Measurements from ENCODE around the gene GRIN2A. TPM values are rescaled to one million over a fixed set of nuclear protein-coding genes. Genes with fewer than 3 reads are reported as not detected.

The GRIN2A gene
- total RNA-seq, 2 donors from 2014 or later, result 1.6 to 3.2 TPM

DNA sequence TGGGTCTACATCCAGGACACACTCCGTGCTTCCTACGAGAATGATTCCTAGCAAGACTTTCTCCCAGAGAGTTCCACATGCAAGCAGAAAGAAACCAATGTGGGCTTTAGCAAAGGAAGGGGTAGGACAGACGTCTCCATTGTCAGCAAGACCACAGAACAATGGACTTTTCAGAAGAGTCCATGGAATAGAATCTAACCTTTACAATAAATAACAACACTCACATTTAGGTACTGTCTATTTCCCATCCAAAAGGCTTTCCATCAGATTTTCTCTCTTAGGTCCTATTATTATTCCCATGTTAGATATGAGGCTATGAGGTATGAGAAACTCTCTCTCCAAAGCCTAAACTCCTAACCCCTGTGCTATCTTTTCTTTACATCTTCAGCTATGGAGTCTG is 360.9 kb downstream of the GRIN2A start:
- no peak for DNase-seq (ENCODE audit: low spot score)
- intact Hi-C loops (cut with DNase I), result no loop called here

GRCh38 chr16:9820476-9821246 is 361.6 kb downstream of the GRIN2A start:
- DNase-seq (ENCODE audit: low spot score), result no peak
- intact Hi-C loops (cut with DNase I), result no loop called here

DNA sequence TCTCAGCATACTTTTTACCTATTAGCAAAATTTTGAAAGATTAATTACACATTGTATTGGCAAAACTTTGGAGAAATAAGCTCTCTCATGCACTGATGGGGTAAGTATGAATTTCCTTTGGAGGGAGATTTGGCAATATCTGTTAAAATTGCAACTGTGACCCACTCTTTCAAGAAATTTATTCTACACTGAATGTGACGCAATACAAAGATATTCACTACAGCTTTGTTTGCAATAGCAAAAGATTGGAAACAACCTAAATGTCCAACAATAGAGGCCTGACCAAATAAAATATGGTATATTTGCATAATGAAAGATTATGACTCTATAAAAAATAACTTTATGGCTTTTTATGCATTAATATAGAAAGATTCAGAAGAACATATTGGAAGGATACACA is 363.5 kb downstream of the GRIN2A start:
- DNase-seq (ENCODE audit: low spot score), result no peak
- intact Hi-C loops (cut with DNase I), result no loop called here

- intact Hi-C loops (cut with DNase I), result no loop called here
Measured at GRCh38 chr16:9817586-9817985, 364.6 kb downstream of the GRIN2A start.

GRCh38 chr16:9816644-9817043 is 365.6 kb downstream of the GRIN2A start:
- no peak for DNase-seq (ENCODE audit: low spot score)
- intact Hi-C loops (cut with DNase I), result no loop called here

More at GRCh38 chr16:9817586-9817985, 364.6 kb downstream of the GRIN2A start:
- no peak for DNase-seq (ENCODE audit: low spot score)

DNA sequence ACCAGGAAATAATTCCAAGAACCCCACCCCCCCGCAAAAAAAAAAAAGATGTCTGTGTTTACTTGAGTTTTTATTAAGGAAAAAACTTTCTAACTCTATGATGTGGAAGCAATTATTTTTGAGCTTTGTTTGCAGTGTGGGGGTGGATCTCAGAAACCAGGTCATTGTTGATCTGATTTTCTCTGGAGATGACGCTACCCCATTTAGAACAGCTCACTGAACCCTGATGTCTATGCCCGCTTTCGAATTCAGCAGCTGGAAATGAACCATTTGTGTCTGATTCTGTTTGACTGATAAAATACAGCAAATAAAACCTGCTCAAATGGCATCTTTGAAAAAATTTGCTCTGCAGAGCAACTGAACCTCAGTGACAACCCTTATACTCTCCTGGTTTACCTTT is 368.6 kb downstream of the GRIN2A start:
- no peak for DNase-seq (ENCODE audit: low spot score)
- intact Hi-C loops (cut with DNase I), result no loop called here

DNA sequence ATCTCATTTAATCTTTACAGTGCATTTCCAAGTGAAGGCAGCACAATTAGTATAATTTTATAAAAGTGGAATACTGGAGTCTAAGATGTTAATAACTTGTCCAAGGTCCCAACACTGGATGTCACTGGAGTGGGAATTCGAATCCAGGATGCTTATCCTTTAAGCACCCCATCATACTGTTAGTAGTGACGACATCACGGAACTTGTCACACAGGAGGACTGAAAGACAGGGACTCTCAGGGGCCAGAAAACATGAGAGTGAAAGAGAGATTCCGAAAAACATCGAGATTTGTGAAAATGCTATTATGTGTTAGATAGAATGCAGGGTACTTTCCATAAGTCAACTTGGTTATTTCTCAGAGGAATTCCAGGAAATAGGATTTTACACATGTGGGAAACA is 374.0 kb downstream of the GRIN2A start:
- intact Hi-C loops (cut with DNase I), result no loop called here
- DNase-seq (ENCODE audit: low spot score), result no peak

- no peak for DNase-seq (ENCODE audit: low spot score)
- intact Hi-C loops (cut with DNase I), result no loop called here
Measured at GRCh38 chr16:9807302-9807701, 374.9 kb downstream of the GRIN2A start.

DNA sequence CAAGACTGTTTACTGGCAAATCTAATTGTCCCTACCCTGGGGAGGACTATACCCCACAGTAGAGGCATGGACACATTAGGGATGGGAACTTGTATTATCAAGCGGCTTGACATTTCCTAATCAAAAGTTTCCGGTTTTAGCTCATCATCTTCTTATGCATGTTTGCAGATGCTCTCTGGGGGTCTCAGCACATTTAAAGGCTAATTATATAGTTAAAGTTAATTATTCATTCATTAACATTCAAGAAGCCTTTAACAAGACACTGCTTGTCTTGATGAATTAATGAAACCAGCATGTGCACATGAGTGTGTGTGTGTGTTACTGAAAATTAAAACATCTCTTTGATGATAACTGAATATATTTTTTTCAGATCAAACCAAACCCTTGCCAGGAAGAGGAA is 377.1 kb downstream of the GRIN2A start:
- no peak for DNase-seq (ENCODE audit: low spot score)
- intact Hi-C loops (cut with DNase I), result no loop called here

DNA sequence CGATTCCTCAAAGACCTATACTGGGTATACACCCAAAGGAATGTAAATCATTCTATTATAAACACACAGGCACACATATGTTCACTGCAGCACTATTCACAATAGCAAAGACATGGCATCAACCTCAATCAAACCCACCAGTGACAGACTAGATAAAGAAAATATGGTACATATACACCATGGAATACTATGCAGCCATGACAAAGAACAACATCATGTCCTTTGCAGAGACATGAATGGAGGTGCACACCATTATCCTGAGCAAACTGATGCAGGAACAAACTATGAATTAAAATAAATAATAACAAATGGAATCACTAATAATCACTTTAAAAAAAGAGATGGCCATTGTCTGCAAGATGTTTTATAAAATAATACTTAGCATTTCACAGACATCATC is 380.1 kb downstream of the GRIN2A start:
- DNase-seq (ENCODE audit: low spot score), result no peak
- intact Hi-C loops (cut with DNase I), result no loop called here

- no peak for DNase-seq (ENCODE audit: low spot score)
- intact Hi-C loops (cut with DNase I), result no loop called here
Measured at GRCh38 chr16:9801651-9802050, 380.6 kb downstream of the GRIN2A start.

DNA sequence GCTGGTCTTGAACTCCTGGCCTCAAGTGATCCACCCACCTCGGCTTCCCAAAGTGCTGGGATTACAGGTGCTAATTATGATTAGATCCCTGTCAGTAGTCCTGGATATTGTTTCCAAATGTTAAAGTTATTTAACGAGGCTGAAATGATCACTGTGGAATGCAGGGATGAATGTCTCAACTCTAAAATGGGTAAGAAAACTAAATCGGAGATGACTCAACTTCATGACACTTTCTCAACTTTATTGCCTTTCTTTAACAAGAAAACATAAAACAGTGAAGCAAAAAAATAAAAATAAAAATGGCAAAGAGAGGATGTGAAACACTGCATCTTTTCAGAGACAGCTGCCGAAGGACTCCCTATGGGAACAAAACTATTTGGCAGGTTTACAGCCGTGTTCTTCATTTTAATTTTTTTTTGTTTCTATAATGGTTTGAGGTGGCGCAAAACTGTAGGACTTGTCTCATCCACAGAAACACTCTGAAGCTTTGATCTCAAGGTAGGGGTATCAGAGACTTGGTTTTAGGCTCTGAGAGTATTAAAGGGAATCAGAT is 382.0 kb downstream of the GRIN2A start:
- intact Hi-C loops (cut with DNase I), result no loop called here

GRCh38 chr16:9798952-9799580 is 383.2 kb downstream of the GRIN2A start:
- intact Hi-C loops (cut with DNase I), result no loop called here
- no peak for DNase-seq (ENCODE audit: low spot score)

More for the DNA sequence above, 382.0 kb downstream of the GRIN2A start:
- no peak for DNase-seq (ENCODE audit: low spot score)

GRCh38 chr16:9798474-9798873 is 383.8 kb downstream of the GRIN2A start:
- DNase-seq (ENCODE audit: low spot score), result no peak
- intact Hi-C loops (cut with DNase I), result no loop called here

DNA sequence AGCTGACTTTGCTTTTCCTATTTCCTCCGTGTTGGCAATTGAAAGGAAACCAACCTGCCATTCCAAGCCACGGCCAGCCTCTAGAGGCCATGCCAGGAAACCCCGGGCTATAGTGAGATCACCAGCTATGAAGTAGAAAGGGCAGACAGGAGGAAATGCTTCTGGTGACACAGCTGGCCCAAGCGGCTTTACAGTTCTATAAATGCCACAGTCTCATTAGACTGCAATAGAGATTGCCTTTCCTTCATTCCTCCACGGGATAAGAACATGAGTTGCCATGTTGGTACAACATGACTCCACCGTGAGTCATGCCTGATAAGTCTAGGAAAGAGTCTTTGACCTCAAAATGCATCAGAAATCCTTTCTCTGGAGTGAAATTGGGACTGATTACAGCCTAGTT is 384.9 kb downstream of the GRIN2A start:
- intact Hi-C loops (cut with DNase I), result no loop called here
- no peak for DNase-seq (ENCODE audit: low spot score)

DNA sequence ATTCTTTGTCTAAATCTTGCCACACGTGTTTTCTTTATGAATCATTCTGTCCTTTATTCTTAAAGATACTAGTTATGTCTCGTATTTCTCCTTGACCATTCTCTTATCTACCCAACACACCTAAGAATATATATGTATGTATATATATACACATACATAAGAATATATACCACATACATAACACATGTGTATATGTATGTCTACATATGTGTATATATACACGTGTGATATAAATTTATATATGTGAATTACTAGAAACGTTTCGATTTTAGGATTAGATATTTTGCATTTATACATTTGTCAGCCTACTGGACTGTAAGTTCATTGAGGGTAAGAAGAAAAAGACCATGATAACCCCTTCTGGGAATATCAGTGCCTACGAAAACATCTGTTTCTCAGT is 388.6 kb downstream of the GRIN2A start:
- intact Hi-C loops (cut with DNase I), result no loop called here
- DNase-seq (ENCODE audit: low spot score), result no peak

DNA sequence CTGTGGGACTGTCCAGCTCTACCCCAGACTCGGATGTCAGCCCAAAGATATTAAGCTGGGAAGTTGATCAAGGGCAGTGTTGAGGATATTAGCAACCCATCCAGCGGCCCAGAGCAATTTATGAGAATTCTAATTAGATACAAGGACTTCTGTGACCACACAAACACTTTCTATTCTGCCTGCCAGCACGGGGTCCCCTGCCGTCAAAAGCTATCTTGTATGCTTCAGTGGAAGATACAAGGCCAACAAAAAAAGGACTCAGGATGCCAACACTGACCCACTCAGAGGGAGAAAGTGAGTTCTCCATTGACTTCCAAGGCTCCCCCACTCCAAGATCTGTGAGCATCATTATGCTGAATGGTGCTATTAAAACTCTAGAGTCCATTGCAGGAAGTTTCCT is 390.7 kb downstream of the GRIN2A start:
- intact Hi-C loops (cut with DNase I), result no loop called here
- no peak for DNase-seq (ENCODE audit: low spot score)

- intact Hi-C loops (cut with DNase I), result no loop called here
- no peak for DNase-seq (ENCODE audit: low spot score)
Measured at GRCh38 chr16:9790199-9790598, 392.0 kb downstream of the GRIN2A start.

DNA sequence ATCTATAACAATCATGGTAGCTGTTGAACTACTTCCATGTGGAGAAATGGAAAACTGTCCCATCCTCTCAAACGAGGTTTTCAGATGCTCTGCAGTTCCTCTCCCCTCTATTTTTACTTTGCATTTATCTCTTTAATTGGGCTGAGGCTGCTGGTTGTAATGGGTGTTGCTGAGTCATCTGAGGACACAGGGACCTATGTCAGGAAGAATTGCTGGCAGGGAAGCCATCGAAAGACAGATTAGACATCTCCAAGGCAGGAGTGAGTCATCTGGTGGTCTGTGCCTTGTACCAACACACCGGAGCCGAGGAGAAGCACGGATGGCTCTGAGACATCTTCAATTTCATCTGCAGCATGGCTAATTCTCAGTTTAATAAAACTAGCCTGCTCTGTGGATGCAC is 394.5 kb downstream of the GRIN2A start:
- intact Hi-C loops (cut with DNase I), result no loop called here
- DNase-seq (ENCODE audit: low spot score), result no peak

DNA sequence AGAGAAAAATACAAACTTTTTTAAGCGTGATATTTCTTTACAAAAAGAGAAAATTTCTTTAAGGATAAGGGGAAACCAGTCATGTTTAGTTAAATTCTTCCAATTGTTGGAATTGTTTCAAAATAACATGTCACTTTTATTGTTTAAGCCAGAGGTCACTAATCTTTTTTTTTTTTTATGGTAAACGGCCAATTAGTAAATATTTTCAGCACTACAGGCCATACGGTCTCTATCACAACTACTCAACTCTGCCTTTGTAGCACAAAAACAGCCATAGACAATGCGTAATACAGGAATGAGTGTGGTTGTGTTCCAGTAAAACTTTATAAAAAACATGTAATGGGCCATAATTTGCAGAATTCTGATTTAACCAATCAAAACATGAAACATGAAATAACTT is 401.4 kb downstream of the GRIN2A start:
- intact Hi-C loops (cut with DNase I), result no loop called here
- DNase-seq (ENCODE audit: low spot score), result no peak

GRCh38 chr16:9778849-9779248 is 403.4 kb downstream of the GRIN2A start:
- DNase-seq (ENCODE audit: low spot score), result no peak
- intact Hi-C loops (cut with DNase I), result no loop called here
